Activated CD8-positive, alpha-beta memory T cell treated with anti-CD3 and anti-CD28 coated beads, Interleukin-2, amount 50 U/mL, for 24 hours (primary cell): Measurements from ENCODE around the gene RASA1.
"Not testable (repeated sequence)": the region's sequence is repeated elsewhere in the genome, so short reads cannot be mapped to it uniquely, and the experiment has no call there.

Experiments
- DNase-seq: peaks from one replicate; pipeline ENCODE4 v3.0.0-alpha.2; 2020; ENCODE audit errors: extremely low read depth

RASA1 gene

GRCh38 chr5:87282269-87282668 lies 14.6 kb downstream of the RASA1 start:
- DNase-seq, result no peak

- DNase-seq, result not testable (repeated sequence)
These were observed 19.6 kb downstream of the RASA1 start for GRCh38 chr5:87287266-87287665.

GRCh38 chr5:87298692-87299362 lies 31.1 kb downstream of the RASA1 start:
- no peak for DNase-seq

GRCh38 chr5:87300176-87300575 lies 32.5 kb downstream of the RASA1 start:
- DNase-seq, result no peak

GRCh38 chr5:87300744-87301143 lies 33.1 kb downstream of the RASA1 start:
- DNase-seq, result peak; percentile 27

- no peak for DNase-seq
These were observed 34.4 kb downstream of the RASA1 start for GRCh38 chr5:87302061-87302460.

- no peak for DNase-seq
These were observed 35.6 kb downstream of the RASA1 start for GRCh38 chr5:87303324-87303723.

- DNase-seq, result not testable (repeated sequence)
These were observed 38.4 kb downstream of the RASA1 start for GRCh38 chr5:87306090-87306489.

GRCh38 chr5:87307796-87308423 lies 40.2 kb downstream of the RASA1 start:
- DNase-seq, result no peak

- DNase-seq, result no peak
These were observed 44.0 kb downstream of the RASA1 start for GRCh38 chr5:87311405-87312279.

- no peak for DNase-seq
These were observed 45.5 kb downstream of the RASA1 start for GRCh38 chr5:87313216-87313615.

- no peak for DNase-seq
These were observed 51.8 kb downstream of the RASA1 start for GRCh38 chr5:87319469-87319868.

- DNase-seq, result no peak
These were observed 53.9 kb downstream of the RASA1 start for GRCh38 chr5:87321605-87322004.

- DNase-seq, result no peak
These were observed 54.7 kb downstream of the RASA1 start for GRCh38 chr5:87322381-87322780.

GRCh38 chr5:87327998-87328397 lies 60.3 kb downstream of the RASA1 start:
- no peak for DNase-seq

- no peak for DNase-seq
These were observed 61.4 kb downstream of the RASA1 start for GRCh38 chr5:87329114-87329513.

GRCh38 chr5:87339986-87340385 lies 72.3 kb downstream of the RASA1 start:
- no peak for DNase-seq

GRCh38 chr5:87340716-87341115 lies 73.0 kb downstream of the RASA1 start:
- no peak for DNase-seq

GRCh38 chr5:87347272-87347671 lies 79.6 kb downstream of the RASA1 start:
- DNase-seq, result no peak

GRCh38 chr5:87347841-87348240 lies 80.2 kb downstream of the RASA1 start:
- no peak for DNase-seq

- no peak for DNase-seq
These were observed 86.8 kb downstream of the RASA1 start for GRCh38 chr5:87354496-87354895.

- no peak for DNase-seq
These were observed 91.4 kb downstream of the RASA1 start for GRCh38 chr5:87359106-87359505.

GRCh38 chr5:87360132-87360531 lies 92.4 kb downstream of the RASA1 start:
- DNase-seq, result no peak
